ENCODE data around the gene CHMP1A.
A peak's percentile ranks its signal among the peaks of the same experiment; 100 is the strongest.

The CHMP1A gene

DNA sequence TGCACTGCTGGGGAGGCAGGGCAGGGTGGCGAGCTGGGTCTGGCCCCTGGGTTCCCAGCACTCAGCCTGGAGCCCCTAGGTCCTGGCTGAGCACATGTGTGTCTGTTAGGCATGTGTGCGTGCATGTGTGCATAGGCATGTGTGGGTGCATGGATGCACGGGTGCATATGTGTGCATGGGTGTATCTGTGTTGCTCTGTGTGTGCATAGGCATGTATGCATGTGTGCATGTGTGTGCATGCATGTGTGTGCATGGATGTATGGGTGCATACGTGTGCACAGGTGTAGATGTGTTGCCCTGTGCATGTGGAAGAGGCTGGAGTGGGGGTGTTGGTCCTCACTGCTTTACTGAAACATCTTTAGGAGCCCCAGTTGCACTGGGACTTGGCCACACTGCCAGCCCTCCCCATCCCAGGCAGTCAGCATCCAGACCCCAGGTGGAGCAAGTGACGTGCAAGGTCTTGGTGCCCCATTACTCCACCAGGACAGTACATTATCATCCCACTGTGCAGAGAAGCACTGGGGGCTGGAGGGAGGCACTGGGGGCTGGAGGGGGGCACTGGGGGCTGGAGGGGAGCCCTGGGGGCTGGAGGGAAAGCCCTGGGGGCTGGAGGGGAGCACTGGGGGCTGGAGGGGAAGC, 54.4 kb downstream of the CHMP1A start:
- DNase-seq (ENCODE audit: low read depth): no peak

DNA sequence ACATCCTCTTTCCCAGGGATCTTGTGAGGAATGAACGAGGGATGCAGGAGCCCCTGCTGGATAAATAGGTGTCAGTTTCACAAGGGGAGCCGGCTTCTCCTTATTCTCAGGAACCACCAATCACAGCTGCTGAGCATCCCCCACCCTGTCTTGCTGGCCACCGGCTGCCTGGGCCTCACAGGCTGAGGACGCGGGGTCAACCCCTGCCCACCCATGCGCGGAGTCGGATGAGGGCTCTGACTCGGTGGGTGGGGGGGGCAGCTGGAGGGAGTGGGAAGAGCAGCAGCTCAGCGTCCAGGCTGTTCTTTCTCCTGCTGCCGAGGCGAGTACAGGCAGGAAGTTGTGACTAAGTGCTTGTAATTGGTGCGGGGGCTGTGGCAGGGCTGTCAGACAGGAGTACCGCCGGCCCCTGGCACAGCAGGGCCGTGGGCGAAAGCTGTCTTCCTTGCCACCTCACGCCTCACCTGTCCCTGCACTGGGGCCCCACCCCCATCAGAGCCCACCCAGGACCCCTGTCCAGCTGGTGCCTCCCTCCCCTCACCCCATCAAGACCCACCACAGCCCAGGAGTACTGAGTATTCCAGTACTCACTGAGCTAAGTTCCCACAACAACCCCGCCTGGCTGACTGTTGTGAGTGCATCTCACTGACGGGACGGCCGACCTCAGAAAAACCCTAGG, 55.1 kb downstream of the CHMP1A start:
- DNase-seq (ENCODE audit: low read depth): peak; percentile 75

DNA sequence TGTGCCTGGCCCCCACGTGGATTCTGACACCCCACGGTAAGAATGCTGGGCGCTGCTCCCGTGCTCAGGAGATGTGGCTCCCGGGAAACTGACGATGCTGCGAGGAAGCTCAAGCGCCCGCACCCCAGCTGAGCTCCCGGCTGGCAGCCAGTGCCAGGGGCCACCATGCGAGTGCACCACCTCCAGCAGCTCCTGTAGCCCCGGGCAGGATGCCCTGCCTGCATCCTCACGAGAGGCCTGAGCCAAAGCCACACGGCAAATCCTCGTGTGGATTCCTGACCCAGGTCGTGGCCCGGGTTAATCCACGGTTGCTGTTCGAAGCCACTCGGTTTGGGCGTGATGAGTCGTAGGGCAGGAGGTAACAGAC, 55.6 kb downstream of the CHMP1A start:
- DNase-seq (ENCODE audit: low read depth): no peak

DNA sequence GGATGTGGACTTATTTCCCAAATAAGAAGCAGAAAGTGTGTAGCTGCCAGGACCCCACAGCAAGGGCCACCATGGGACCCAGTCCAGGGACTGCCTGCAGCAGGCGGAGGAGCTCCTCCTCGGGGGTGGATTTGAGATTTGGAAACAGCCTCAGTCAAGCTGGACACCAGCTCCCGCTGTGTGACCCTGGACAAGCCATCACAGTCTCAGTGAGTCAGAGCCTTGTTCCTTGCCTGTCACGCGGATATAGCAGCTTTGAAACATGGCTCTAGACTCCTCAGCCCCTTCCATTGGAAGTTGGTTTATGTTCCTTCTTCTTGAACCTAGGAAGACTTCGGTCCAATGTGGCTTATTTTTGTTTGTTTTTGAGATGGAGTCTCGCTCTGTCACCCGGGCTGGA, 56.6 kb downstream of the CHMP1A start:
- no peak for DNase-seq (ENCODE audit: low read depth)

DNA sequence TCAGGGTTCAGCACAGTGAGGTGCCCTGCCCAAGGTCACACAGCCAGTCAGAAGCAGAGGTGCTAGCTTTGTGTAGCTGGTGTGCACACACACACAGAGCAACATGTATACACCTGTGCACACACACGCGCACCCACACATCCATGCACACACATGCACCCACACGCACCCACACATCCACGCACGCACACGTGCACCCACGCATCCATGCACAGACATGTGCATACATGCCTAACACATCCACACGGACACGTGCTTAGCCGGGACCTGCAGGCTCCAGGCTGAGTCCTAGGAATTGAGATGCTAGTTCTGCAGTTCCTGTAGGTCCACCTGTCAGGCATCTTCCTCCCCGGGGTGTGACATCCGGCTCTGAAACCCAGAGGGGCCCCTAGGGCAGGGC, 57.1 kb downstream of the CHMP1A start:
- no peak for DNase-seq (ENCODE audit: low read depth)

DNA sequence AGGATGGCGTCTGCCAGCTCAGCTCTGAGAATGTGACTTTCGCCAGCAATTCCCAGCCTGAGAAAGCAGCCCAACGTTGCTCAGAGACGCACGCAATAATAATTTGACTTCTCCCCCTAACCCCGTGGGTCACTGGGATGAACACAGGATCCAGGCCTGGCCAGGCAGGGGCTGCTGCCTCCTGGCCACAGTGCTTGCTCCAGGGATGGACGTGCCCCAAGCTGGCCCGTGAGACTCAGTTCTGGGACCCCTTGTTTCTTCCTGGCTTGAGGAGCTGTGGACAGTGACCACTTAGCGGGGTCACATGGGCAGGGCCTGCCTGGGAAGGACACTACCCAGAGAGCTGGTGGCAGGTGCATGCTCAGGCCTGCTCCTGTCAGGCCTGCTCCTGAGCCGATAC, 57.6 kb downstream of the CHMP1A start:
- no peak for DNase-seq (ENCODE audit: low read depth)

DNA sequence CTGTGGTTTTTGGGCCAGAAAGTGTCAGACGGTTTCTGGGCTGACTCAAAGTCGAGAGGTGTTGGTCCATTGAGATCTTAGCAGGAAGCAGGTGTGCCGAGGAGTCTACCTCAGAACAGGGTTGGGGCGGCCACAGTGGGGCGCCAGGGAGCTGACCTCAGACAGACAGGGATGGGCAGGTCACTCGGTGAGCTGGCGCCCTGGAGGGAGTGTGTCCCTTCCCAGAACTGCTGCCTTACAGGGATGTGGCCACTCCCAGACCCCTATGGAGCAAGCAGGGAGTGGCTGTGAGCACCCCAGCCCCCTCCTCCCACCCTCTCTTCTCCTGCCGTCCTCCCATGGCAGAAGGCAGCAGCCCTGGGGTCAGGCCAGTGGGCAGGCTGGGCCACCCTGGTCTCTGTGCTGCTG, 58.1 kb downstream of the CHMP1A start:
- DNase-seq (ENCODE audit: low read depth): no peak

DNA sequence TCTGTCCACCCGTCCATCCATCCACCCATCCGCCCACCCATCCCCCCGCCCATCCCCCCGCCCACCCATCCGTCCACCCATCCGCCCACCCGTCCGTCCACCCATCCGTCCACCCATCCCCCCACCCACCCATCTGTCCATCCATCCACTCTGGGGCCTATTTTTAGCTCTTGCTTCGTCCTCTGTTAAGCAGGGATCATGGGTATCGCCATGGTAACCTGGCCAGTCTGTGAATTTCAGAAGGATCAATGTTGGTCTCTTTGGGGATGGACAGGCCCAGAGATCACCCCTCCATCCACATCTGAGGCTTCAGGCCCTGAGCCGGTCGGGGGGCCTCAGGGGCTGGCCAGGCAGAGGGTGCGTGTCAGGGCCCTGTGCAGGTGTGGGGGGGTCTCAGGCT, 59.3 kb downstream of the CHMP1A start:
- no peak for DNase-seq (ENCODE audit: low read depth)

DNA sequence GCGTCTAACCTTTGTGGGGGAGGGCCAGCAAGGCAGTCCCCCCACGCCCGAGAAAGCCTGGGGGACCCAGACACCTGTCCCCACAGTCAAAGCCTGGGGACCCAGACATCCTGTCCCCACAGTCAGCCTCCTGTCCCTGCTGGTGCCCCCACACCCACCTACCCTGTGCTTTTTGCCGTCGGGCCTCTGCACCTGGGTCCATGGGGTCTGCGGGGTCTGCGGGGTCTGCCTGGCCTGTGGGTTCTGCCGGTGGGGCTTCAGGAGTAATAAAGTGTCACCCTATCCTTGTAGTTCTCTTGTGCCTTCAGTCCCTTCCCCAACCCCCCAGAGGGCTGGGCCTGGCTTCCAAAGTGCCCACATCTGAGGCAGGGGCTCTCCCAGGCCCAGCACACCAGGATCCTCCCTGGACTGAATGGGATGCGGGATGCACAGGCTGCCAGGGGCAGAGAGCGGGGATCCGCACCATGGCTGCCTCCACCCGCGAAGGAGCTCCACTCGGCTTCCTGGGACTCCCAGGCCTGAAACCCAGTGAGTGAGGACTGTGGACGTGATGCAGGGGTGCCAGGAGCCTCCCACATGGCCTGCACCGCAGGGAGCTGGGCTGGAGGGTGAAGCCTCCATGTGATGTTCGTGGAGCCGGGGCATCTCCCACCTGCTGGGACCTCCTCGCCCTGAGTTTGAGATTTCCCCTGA, 60.4 kb downstream of the CHMP1A start:
- DNase-seq (ENCODE audit: low read depth): no peak

DNA sequence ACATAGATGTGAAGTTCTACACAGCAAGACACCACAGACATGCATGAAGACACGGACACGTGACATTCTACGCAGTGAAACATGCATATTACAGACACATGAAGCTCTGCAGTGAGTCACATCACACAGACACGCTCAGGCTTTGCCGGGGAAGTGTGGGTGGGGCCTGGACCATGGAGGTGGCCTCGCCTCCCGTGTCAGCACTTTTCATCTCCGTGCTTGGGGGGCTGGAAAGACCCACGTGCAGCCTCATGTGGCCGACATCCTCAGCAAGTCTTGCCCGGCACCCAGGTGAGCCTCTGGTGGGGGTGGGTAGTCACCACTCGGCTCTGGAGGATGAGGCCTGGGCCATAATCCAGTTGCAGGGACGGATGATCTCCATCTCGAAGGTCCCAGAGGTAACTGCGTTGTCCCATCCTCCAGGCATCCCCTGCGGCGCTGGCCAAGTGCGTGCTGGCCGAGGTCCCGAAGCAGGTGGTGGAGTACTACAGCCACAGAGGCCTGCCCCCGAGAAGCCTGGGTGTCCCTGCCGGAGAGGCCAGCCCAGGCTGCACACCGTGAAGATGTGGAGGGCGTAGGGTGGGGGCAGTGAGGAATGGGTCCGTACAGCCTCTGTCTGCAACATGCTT, 61.3 kb downstream of the CHMP1A start:
- DNase-seq (ENCODE audit: low read depth): no peak

DNA sequence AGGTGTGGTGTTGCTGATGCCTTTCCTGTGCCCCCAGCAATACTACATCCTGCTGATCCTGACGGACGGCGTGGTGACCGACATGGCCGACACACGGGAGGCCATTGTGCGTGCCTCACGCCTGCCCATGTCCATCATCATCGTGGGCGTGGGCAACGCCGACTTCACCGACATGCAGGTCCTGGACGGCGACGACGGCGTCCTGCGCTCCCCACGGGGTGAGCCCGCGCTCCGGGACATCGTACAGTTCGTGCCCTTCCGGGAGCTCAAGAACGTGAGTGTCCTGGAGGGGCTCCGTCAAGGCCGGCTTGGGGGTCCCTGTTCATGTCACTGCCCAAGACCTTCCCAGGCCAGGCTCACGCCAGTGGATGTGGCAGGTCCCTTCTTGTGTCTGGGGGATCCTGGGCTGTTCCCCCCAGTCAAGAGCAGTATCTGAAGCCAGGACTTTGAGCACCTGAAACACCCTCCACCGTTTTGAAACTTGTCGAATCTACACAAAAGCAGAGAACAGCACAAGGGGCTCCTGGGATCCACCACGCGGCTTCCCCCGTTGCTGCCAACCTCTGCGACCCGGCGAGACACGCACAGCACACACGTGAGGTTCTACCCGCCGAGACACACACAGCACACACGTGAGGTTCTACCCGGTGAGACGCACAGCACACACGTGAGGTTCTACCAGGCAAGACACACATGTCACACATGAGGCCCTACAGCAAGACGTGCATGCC, 62.0 kb downstream of the CHMP1A start:
- no peak for DNase-seq (ENCODE audit: low read depth)
